ENCODE measurements around the gene FAM186B. TPM values are rescaled to one million over a fixed set of nuclear protein-coding genes. Genes with fewer than 3 reads are reported as not detected.

The FAM186B gene
- polyA plus RNA-seq, 2 of the 4 experiments (the other 2 are of a cell fraction) = 0.04 to 0.08 TPM

DNA sequence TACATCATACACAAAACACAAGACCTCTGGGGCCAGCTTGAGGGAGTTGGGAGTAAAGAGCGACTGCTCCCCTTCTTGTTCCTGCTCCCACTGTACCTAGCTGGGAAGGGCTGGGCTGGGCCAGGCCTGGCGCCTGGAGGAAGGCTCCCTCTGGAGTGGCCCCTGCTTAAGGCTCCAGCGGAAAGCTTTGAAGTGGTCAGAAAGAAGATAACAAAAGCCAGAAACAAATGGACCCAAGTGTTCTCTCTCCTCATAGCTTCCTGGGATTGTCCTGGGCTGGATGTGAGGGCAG, 43.2 kb upstream of the FAM186B start:
- Histone ChIP-seq H3K9me3 (no peaks in the 10 kb centered on the region), H3K27ac (no peak overlapping the region), H3K4me1 (no peaks in the 10 kb centered on the region), H3K4me2 (no peak overlapping the region), H3K4me3 (no peak overlapping the region)
- no peak for TF ChIP-seq CHD4 (IDR thresholded peaks at IDR 0.05; ENCODE audit: borderline replicate concordance)
- TF ChIP-seq FOXS1 (CRISPR knock-in tag; IDR thresholded peaks at IDR 0.05) = no peak
- no peak for TF ChIP-seq USF2 (IDR thresholded peaks at IDR 0.05)
- TF ChIP-seq MAZ (IDR thresholded peaks at IDR 0.05; ENCODE audit: borderline replicate concordance, low read depth, low read length) = no peak
- no peak for TF ChIP-seq HEYL (CRISPR knock-in tag; IDR thresholded peaks at IDR 0.05)
- no peak for TF ChIP-seq EHF (CRISPR knock-in tag; IDR thresholded peaks at IDR 0.05)
- no peak for TF ChIP-seq PHF8 (IDR thresholded peaks at IDR 0.05; ENCODE audit: borderline replicate concordance, low read depth)
- 89% methylated on average over 3 of the region's 3 CpGs for WGBS (ENCODE audit: missing lambda C conversion rate)
- CTCF ChIA-PET = interaction anchor here (0.8 to 14.8 kb wide), 12 partner anchors 12 to 218 kb away, joined by 3 to 260 read pairs (median 4); partner anchors contain the start of gene FMNL3
- POLR2A ChIA-PET = interaction anchor here (1.9 kb wide), 1 partner anchor 93 kb away, joined by 11 read pairs; the partner anchor contains the start of gene TMBIM6
- ATAC-seq (no peak), DNase-seq (ENCODE audit: low read depth in 1 of 2, low spot score in 1 of 2) (no peak), FAIRE-seq (no peak)

DNA sequence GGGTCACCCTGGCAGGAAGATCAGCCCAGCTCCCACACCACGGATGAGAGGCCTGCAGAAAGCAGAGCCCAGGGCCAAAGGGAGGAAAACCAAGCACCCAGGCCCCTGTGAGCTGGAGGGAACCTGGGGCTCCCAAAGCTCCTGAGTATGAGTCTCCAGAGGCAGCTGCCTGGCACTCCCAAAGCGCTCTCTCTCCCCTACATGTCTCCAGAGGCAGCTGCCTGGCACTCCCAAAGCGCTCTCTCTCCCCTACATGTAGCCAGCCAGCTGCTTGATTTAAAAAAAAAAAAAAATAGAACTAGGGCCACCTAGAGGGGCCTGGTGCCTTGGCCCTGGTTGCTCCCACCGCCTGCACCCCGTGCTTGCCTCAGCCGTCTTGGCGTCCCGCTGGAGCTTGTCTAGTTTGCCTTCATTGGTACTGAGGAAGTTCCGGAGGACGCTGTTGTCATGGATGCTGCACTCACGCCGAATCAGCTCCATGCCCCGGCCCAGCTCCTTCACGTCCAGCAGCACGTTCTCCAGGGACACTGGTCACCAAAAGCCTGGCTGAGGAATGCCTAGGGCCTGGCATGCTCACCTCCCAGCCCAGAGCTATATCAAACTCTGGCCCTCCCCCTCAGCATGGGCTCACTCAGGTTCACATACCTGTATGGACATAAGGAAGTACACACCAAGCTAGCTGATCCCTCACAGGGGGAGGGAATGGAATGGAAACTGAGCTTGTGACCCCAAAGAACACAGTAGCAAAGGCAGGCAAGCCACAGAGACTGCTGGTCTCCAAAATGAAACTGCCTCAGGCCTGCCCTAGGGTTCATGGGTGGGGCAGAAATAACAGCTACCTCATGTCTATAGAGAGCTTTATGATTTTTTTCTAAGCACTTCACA, 42.6 kb upstream of the FAM186B start:
- FAIRE-seq (no peak), ATAC-seq (no peak), DNase-seq (ENCODE audit: low read depth in 1 of 2, low spot score in 1 of 2) (no peak)
- ChIA-PET POLR2A (interaction anchor here (0.7 to 1.9 kb wide), 2 partner anchors 93 to 130 kb away, joined by 3 to 11 read pairs; partner anchors contain the start of gene TMBIM6), CTCF (interaction anchor here (0.8 to 14.8 kb wide), 14 partner anchors 11 to 316 kb away, joined by 3 to 260 read pairs (median 4); partner anchors contain the start of genes FMNL3 and PRPF40B)
- no peak overlapping the region for H3K4me3 ChIP-seq
- TF ChIP-seq CHD4 (IDR thresholded peaks at IDR 0.05; ENCODE audit: borderline replicate concordance) = no peak
- TF ChIP-seq, protein P1, sequence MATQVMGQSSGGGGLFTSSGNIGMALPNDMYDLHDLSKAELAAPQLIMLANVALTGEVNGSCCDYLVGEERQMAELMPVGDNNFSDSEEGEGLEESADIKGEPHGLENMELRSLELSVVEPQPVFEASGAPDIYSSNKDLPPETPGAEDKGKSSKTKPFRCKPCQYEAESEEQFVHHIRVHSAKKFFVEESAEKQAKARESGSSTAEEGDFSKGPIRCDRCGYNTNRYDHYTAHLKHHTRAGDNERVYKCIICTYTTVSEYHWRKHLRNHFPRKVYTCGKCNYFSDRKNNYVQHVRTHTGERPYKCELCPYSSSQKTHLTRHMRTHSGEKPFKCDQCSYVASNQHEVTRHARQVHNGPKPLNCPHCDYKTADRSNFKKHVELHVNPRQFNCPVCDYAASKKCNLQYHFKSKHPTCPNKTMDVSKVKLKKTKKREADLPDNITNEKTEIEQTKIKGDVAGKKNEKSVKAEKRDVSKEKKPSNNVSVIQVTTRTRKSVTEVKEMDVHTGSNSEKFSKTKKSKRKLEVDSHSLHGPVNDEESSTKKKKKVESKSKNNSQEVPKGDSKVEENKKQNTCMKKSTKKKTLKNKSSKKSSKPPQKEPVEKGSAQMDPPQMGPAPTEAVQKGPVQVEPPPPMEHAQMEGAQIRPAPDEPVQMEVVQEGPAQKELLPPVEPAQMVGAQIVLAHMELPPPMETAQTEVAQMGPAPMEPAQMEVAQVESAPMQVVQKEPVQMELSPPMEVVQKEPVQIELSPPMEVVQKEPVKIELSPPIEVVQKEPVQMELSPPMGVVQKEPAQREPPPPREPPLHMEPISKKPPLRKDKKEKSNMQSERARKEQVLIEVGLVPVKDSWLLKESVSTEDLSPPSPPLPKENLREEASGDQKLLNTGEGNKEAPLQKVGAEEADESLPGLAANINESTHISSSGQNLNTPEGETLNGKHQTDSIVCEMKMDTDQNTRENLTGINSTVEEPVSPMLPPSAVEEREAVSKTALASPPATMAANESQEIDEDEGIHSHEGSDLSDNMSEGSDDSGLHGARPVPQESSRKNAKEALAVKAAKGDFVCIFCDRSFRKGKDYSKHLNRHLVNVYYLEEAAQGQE (IDR thresholded peaks at IDR 0.05) = no peak
- no peak for TF ChIP-seq KDM5A (IDR thresholded peaks at IDR 0.05)
- no peak for TF ChIP-seq EHF (CRISPR knock-in tag; IDR thresholded peaks at IDR 0.05)
- TF ChIP-seq, protein P2, sequence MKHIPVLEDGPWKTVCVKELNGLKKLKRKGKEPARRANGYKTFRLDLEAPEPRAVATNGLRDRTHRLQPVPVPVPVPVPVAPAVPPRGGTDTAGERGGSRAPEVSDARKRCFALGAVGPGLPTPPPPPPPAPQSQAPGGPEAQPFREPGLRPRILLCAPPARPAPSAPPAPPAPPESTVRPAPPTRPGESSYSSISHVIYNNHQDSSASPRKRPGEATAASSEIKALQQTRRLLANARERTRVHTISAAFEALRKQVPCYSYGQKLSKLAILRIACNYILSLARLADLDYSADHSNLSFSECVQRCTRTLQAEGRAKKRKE (CRISPR knock-in tag; IDR thresholded peaks at IDR 0.05; ENCODE audit: low read depth) = no peak
- no peak for TF ChIP-seq RNF2 (IDR thresholded peaks at IDR 0.05; ENCODE audit: borderline replicate concordance, low read depth)
- TF ChIP-seq ZSCAN20 (CRISPR knock-in tag; IDR thresholded peaks at IDR 0.05) = no peak
- no peak for TF ChIP-seq NR3C1 (IDR thresholded peaks at IDR 0.05)
- TF ChIP-seq SMC3 (IDR thresholded peaks at IDR 0.05) = no peak
- TF ChIP-seq NPAS2 (CRISPR knock-in tag; IDR thresholded peaks at IDR 0.05; ENCODE audit: borderline replicate concordance) = no peak
- TF ChIP-seq RARB (CRISPR knock-in tag; IDR thresholded peaks at IDR 0.05) = no peak
- TF ChIP-seq HEYL (CRISPR knock-in tag; IDR thresholded peaks at IDR 0.05) = no peak
- TF ChIP-seq TFCP2L1 (CRISPR knock-in tag; IDR thresholded peaks at IDR 0.05) = no peak
- no peak for TF ChIP-seq FOSL2 (IDR thresholded peaks at IDR 0.05)
- TF ChIP-seq FOSL2 (CRISPR knock-in tag; IDR thresholded peaks at IDR 0.05) = no peak
- H3K9me3 ChIP-seq = no peaks in the 10 kb centered on the region
- 86% methylated on average over 13 of the region's 15 CpGs for WGBS (ENCODE audit: missing lambda C conversion rate)
- no peak overlapping the region for H3K27ac ChIP-seq
- no peak overlapping the region for H3K4me2 ChIP-seq
- no peaks in the 10 kb centered on the region for H3K4me1 ChIP-seq

Measured in A549 (cell line).